Head of caudate nucleus (tissue), 42 donors: ENCODE results near the gene TP63.
"Not testable (repeated sequence)": the region's sequence is repeated elsewhere in the genome, so short reads cannot be mapped to it uniquely, and the experiment has no call there.

ENCODE experiments used
- DNase-seq, 42 donors: peaks; one replicate each; pipeline versions ENCODE4 v3.0.0 to v3.0.0-alpha.2; 2020 to 2021; ENCODE audit warnings: mixed read lengths in 7 of 42
- intact Hi-C: fragments of 100-400 bp; cut with DNase I; formaldehyde crosslinking; loops from one replicate; pipeline ENCODE4 v1.15.0; 2022

Gene TP63

GRCh38 chr3:189714991-189715961, 84.1 kb downstream of the TP63 start:
- intact Hi-C loops, result no loop called here
- no peak for DNase-seq

GRCh38 chr3:189718215-189718614, 87.0 kb downstream of the TP63 start:
- DNase-seq, result no peak
- intact Hi-C loops, result no loop called here

GRCh38 chr3:189720736-189721417, 89.7 kb downstream of the TP63 start:
- intact Hi-C loops, result no loop called here
- no peak for DNase-seq

DNA sequence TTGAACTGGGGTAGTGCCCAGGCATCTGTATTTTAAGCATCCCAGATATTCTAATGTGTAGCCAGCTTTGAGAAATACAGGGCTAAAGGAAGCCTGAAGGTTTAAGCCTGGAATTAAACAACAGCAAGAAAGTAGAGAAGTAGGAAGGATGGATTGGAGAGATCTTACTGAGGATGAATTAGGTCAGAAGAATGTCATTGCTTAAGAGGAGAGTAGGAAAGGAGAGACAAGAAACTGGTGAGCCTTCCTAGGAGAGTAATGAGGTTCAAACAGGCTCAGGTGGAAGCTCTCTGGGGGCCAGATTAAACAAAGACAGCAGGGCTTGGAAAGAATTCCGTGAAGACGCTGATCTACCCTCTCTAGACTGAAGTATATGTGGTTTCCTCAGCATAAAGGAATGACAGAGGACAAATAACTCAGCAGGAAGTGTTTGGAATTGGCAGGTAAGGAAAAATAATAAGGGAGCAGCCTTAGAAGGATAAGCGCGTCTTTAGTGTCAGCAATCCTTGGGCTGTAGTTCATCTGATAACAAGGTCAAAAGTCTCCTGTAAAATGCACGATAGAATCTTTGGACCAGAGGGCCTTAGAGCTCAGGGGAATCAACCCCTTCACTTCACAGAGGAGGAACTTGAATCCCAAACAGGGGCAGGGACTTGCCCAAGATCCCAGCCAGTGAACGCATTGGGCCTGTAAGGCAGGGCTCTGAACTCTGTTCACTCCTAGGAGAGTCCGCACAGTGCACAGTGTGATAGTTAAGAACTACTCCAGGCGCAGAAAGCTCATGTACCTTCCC, 90.9 kb downstream of the TP63 start:
- DNase-seq, result no peak

DNA sequence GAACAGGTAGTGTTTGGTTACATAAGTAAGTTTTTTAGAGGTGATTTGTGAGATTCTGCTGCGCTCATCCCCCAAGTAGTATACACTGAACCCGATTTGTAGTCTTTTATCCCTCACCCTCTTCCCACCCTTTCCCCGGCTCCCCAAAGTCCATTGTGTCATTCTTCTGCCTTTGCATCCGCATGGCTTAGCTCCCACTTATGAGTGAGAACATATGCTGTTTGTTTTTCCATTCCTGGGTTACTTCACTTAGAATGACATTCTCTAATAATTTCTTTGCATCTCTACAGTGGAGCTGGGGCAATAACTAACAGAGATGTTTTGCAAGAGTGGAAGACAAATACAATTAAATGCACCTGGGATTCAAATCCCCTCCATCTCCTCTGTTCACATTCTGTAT, 93.2 kb downstream of the TP63 start:
- DNase-seq, result no peak
- intact Hi-C loops, result no loop called here

More for the DNA sequence above, 90.9 kb downstream of the TP63 start:
- intact Hi-C loops, result no loop called here

DNA sequence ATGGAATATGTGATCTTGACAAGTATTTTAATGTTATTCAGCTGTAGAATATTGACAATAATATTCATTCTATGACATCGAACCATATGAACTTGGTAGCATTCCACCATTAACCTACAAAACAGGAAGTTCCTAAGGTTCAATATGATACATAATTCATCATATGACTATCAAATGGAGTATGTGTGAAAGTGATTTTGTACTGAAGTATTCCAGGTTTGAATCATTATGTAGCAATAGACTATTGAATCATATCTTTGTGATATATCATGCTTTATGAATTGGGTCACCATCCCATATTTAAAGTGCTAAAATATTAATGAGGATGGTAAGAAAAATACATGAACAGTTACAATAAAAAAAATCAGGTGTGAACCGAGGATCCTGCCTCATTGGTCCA, 95.1 kb downstream of the TP63 start:
- DNase-seq, result no peak
- intact Hi-C loops, result no loop called here

DNA sequence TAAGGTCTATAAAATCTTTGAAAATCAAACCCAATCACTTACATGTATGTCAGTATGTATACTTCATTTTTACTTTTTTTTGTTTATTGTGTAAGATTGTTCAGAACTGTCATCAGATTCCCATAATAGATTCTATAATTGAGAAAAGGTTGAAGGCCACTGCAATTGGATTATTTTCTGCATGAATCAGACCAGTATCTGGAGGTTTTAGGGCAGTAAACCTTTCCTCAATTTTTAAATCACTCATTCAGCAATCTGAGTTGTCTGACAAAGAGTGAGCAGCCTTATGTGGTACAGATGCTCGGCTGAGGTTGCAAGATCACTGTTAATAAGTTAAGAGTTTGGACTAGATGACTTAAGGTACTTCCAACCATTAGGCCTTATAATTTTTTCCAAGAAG, 96.0 kb downstream of the TP63 start:
- no peak for DNase-seq
- intact Hi-C loops, result no loop called here

DNA sequence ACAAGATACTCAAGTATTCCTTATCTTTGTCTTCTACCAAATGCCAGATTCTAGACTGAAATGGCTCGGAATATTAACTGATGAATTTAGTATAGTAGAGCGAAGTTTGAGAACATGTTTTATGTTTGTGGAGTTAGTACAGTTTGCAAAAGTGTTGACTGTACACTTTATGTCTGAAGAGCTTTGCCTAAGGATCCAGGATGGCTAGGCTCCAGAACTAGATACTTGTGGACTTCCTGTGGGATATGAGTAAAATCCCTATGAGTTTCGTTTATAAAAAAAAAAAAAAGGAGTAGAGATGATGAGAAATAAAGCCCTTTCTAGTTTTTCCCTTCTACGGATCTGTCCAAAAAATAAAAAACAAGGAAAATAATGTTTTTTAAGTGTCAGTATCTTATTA, 96.7 kb downstream of the TP63 start:
- intact Hi-C loops, result no loop called here
- no peak for DNase-seq

DNA sequence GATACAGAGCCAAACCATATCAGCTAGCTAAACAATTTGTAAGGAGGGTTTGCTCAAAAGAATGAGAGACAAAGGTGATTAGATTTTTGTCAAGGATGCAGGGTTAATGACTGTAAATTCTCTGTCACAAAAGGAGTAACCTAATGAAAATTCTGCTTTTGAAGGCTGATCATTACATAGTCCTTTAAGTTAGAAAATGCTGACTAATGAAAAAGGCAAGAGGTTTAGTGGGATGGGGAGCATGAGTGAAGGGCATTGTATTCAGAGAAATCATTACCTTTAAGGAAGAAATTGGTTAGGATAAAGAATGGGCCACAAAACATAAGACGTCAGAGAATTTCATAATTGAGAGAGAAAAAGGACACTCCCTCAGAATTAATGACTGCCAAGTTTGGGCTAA, 97.7 kb downstream of the TP63 start:
- no peak for DNase-seq
- intact Hi-C loops, result no loop called here

DNA sequence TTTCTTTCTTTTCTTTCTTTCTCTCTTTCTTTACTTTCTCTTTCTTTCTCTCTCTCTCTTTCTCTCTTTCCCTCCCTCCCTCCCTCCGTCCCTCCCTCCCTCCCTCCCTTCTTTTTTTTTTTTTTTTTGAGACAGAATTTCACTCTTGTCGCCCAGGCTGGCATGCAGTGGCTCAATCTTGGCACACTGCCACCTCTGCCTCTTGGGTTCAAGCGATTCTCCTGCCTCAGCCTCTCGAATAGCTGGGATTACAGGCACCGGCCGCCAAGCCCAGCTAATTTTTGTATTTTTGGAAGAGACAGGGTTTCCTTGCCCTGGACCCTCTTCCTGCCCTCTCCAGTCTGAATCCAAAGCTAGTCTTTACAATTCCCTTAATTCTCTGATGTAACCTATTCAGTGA, 102.9 kb downstream of the TP63 start:
- DNase-seq, result no peak
- intact Hi-C loops, result no loop called here

GRCh38 chr3:189735913-189736312, 104.7 kb downstream of the TP63 start:
- no peak for DNase-seq
- intact Hi-C loops, result no loop called here

DNA sequence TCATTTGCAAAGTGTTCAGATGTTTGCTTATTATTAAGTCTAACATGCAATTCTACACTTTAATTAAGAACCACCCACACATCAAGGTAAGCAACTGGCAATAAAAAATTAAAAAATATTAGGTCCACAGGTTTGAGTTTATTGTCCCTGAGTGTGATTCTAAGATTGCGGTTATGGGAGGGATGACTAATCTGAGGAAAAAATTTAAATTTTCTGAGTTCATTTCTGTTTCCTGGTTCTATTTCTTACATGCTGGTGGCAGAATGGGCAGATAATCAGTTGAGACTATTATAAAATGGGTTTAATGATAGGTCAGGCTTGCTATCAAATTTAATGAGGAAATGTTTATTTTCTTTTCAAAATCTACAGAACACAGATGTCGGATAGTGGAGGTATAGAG, 105.9 kb downstream of the TP63 start:
- DNase-seq, result no peak
- intact Hi-C loops, result no loop called here

DNA sequence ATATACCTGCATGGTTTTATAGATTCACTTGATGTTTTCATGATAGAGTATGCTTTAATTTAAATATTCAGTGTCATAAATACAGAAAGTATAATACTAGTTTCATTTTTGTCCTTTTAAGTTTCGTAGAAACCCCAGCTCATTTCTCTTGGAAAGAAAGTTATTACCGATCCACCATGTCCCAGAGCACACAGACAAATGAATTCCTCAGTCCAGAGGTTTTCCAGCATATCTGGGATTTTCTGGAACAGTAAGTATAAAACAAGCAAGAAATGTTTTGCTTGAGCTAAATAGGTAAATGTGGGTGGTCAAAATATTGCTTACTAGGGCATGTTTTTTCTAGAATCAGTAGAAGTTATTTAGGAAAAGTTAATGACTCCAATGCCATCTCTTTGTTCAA, 106.4 kb downstream of the TP63 start:
- intact Hi-C loops, result no loop called here
- DNase-seq, result no peak

DNA sequence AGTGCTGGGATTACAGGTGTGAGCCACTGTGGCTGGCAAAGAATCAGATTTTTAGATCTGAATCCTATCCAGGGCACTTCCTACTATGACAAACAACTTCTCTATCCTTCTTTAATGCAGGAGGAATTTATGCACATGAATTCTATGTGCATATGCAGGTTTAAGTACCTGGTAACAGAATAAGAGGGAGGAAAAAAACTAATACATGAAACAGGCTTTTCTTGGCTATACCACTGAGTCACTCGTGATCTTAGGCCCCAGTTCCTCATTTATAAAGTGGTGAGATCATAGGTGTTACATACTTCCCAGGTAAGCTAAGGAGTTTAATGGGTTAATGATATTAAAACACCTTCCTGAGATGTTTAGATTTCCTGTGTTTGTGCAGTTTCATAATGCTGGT, 108.2 kb downstream of the TP63 start:
- intact Hi-C loops, result no loop called here
- DNase-seq, result no peak

- intact Hi-C loops, result no loop called here
- no peak for DNase-seq
Observed at GRCh38 chr3:189740156-189740555, 109.0 kb downstream of the TP63 start.

- no peak for DNase-seq
- intact Hi-C loops, result no loop called here
Observed at GRCh38 chr3:189744235-189744634, 113.0 kb downstream of the TP63 start.

- no peak for DNase-seq
- intact Hi-C loops, result no loop called here
Observed at GRCh38 chr3:189745622-189746021, 114.4 kb downstream of the TP63 start.

GRCh38 chr3:189748046-189748445, 116.9 kb downstream of the TP63 start:
- intact Hi-C loops, result no loop called here
- DNase-seq, result no peak

GRCh38 chr3:189750972-189751371, 119.8 kb downstream of the TP63 start:
- intact Hi-C loops, DNase-seq: not testable (repeated sequence)

DNA sequence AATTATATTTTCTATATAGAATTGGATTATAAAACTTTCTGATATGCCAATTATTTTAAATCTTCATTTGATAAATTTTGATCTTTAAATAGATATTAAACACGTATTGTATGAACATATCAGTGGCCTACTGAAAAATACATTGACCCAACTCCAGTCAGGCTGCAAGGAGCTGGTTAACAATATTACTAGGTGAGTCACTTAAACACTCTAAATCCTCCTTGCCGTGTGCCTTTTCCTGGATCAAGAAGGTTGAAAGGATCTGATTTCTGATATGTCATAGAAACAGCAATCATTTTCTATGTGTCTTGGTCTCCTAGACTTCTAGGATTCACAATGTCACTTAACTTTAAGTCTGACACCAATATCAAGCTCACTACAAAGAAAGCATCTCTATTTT, 123.2 kb downstream of the TP63 start:
- intact Hi-C loops, result no loop called here
- DNase-seq, result no peak
